AML-193 (cell line): Measurements from ENCODE around the gene ROBO3.

Source experiments
- DNase-seq, 2 experiments: peaks; one replicate each; lab custom pipeline; 2025; lab: John Stamatoyannopoulos, UW

Gene ROBO3

GRCh38 chr11:124892146-124892545, 26.9 kb downstream of the ROBO3 start:
- DNase-seq = no peak

DNA sequence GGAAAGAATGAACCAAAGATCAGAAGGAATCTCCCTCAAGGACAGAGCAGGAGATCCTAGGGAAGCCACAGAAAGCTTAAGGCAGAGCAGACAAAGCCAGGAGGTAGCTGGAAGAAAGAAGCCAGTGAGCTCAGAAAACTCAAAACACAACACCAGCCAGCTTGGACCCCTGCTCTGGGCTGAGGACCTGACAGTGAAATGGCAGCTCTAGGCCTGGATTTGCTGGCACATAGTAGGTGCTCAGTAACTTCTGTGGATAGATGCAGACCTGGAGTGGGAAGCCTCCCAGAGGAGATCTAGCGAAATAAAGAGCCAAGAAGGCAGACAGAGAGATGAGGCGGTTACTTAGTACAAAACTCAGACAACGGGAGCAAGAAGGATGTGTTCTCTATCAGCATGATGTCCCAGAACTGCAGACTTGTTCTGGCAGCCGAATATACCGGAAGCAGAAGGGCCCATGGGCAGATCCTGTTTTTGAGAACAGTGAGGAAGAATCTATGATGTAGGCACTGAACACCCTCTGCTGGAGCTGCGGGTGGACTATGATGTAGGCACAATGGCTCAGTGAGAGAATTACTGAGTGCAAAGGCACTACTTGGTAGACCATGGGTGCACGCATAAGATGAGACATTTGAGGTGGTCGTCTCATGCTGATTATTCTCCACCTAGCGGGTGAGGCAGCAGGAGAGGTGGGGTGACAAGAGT, 27.7 kb downstream of the ROBO3 start:
- no peak for DNase-seq

DNA sequence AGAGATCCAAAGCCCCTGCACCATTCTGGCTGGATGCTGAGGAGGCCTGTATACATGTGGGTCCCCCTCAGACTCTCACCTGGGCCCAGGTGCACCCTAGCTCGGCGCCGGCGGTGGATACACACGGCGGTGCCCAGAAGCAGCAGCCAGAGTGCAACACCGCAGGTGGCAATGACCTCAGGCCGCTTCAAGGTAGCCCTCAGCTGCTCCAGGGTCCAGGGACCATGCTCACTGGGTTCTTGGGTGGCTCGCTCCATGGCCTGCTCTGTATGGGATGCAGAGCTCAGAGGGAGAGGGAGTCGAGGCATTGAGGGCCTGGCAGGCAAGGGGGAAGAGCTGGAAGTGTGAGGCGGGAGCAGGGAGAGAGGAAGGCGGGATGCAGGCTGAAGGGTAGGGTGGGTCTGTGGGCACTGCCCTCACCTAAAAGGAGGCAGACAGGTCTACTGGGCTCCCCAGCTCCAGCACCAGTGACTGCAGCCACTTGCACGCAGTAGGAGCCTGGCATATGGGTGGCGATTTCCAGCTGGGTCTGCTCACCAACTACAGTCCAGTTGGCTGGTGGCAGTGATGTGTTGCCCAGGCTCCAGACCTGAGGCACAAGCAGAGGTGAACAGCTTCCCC, 28.7 kb downstream of the ROBO3 start:
- DNase-seq = no peak

- DNase-seq = no peak
Measured at GRCh38 chr11:124894606-124895430, 29.6 kb downstream of the ROBO3 start.

DNA sequence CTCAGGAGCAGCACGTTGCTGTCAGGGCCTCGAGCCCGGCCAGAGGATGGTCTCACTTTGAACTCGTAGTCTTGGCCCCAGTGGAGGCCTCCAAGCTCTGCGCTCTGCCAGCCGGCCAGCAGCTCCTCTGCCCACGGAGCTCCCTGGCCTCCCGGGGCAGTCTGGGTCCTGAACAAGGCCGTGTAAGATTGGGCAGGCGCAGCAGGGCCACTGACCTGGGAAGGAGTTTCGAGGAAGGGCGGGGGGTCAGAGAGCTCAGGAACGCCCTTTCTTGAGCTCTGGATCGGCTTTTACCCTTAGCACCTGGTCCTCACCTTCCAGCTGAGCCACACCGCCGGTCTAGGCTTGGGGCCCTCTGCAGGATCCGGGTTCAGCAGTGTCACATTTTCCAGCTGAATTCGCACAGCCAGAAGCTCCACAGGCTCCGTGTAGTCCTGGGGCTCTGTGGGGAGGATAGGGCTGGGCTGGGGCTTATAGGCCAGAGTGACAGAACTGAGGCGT, 30.3 kb downstream of the ROBO3 start:
- no peak for DNase-seq

DNA sequence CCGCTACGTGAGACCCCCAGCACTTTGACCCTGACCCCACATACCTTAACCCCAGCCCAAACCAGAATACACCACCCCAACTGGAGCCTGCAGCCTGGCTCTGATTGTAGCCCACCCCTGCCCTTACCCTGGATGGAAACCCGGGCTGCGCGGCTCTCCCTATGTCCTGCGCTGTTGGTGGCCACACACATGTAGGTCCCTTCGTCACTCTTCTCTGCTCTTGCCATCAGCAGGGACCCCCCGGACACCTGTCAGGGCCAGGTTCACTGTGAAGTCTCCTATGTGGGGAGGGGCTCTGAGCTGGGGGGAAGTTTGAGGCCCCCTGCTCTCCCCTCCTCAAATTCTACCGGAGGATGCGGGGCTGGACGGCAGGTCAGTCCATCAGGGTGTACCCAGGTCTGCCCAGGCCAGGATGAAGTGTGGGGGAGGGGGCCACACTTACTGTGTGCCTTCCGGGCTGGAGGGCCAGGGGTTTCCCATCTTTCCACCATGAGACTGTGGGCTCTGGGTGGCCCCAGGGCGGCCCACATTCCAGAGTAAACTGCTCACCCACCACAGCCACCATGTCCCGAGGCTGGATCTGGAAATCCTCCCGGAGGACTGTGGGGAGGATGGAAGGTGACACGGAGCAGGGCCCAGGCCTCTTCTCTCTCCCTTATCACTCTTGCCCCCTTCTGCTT, 31.0 kb downstream of the ROBO3 start:
- DNase-seq = no peak

DNA sequence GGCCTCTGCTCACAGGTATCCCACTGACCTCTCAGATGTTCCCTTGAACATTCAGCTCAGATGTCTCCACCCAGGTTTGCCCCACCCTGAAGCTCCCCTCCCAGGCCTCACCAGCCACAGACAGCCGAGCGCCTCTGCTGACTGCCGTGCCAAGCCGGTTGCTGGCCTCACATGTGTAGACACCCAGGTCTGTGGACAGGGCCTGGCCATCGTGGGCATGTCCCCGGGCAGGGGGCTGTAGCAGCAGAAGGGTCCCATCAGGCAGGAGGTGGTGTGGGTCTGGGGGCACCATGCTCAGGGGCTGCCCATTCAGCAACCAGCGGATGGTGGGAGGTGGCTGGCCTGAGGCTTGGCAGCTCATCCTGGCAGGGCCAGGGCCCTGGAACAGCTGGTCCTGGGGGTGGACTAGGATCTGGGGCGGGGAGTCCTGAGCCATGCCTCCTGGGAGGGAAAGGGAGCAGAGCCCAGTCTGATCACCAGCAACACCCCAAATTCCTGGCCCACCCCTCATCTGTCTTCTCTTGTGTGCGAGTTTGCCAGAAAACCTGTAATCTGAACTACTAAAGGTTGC, 31.7 kb downstream of the ROBO3 start:
- DNase-seq = no peak

GRCh38 chr11:124897674-124898262, 32.5 kb downstream of the ROBO3 start, which contains the start of gene ROBO4:
Gene ROBO4, minus strand, starts transcription at chr11:124897865. Its CDS starts 70 bp downstream, at chr11:124897795.
- DNase-seq = no peak

DNA sequence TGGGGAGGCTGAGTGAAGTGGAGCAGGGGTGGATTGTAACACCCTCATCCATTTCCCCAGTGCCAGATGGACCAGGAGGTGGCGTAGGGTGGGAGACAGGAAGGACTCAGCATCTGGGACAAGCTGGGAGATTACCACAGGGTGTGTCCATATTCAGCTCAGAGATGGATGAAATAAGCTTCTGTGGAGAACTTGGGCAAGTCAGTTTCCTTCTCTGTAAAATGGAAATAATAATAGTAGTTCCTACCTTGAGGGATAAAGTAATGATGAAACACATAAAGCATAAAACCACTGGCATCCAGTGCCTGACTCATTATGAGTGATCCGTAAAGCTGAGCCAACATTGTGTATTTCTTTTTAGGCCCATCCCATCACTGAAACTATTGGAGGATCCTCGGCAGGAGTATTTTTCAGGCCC, 33.0 kb downstream of the ROBO3 start:
- no peak for DNase-seq

DNA sequence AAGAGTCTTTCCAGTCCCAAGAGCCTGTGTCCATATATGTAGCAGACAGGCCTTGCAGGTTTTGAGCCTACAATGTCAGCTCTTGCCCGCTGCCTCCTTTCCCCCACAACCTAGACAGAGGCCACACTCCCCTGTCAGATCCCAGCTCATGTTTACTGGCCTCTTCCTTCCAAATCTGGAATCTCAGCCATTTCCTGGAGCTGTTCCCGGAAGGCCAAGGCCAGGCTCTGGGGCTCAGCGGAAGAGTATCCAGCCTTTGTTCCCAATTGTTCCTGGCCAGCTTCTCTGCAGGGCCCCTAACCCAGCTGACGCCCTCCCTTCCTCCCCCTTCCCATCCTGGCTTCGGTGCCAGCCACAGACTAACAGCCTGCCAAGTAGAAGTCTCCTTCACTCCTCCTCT, 33.5 kb downstream of the ROBO3 start:
- DNase-seq = no peak

- DNase-seq = no peak
Measured at GRCh38 chr11:124899383-124900145, 34.3 kb downstream of the ROBO3 start.

DNA sequence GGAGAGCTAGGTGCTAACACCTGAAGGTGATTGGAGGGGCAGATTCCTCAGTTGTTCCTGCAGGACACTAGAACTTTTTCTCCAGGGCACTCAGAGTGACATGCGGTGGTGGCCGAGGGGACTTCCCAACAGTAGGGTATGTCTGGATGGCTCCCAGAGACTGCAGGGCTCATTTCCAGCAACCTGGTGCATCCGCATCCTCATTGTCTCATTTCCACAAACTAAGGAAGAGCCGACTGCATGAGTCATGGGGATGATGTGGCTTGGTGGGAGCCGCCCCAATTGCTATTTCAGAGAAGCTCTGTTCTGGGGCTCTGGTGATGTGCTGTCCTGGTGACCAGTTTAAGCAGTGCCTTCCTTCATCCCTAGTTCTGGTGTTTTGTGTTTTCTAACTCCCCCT, 35.2 kb downstream of the ROBO3 start:
- DNase-seq = no peak

- DNase-seq = no peak
Measured at GRCh38 chr11:124902616-124903015, 37.4 kb downstream of the ROBO3 start.

- DNase-seq = no peak
Measured at GRCh38 chr11:124915541-124916369, 50.5 kb downstream of the ROBO3 start.

- no peak for DNase-seq
Measured at GRCh38 chr11:124916370-124916710, 51.1 kb downstream of the ROBO3 start.

DNA sequence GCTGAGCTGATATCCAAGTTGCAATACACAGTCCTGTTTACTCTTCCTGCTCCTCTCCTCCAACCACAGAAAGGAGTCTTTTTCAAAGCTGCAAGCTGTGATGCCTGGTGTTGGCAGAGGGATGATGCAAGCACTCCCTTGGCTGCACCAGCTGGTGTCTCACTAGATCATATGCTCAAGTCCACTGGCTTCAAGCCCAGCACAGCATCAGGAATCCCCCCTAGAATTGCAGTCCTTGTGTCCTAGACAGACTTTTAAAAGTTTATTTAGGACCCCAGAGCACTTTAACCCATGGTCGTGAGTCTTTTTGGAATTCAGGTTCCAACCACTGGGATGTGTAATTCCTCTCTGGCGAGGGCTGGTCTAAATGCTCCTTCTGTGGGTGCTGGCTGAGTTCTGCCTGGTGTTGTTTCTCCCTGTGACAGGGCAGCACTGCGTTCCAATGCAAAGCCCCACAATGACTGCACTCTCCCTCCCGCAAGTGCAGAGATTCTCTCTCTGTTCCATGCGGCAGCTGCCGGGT, 51.9 kb downstream of the ROBO3 start:
- DNase-seq = no peak

DNA sequence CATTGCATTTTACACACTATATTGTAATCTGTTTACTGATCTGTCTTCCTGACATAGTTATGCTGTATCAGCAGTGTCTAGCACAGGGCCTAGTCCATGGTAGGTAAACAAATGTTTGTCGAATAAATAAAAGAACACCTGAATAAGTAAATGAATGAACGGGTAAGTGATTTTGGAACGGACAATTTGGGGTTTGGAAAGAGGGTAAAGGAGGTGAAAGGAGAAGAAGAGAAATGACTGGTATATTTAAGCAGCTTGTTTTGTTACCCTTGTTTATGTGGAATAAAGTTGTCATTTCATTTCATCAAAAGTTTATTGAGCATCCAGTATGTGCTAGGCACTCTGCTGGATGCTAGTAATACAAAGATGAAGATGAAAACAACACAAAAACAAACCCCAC, 53.7 kb downstream of the ROBO3 start, which contains the start of gene HEPN1:
HEPN1 (plus strand) TSS at position 301 of the 400 bp plus-strand sequence.
- DNase-seq = no peak

- no peak for DNase-seq
Measured at GRCh38 chr11:124919898-124920297, 54.7 kb downstream of the ROBO3 start.

GRCh38 chr11:124920356-124920755, 55.1 kb downstream of the ROBO3 start:
- no peak for DNase-seq
